WTC11 (cell line): ENCODE results near the gene USP49. TPM values are rescaled to one million over a fixed set of nuclear protein-coding genes. Genes with fewer than 3 reads are reported as not detected.

Experiments used
- ATAC-seq: fragments of 200-7000 bp; cut with Tn5 transposase; 2 replicates; pipeline ENCODE4 v1.10.0; 2021; ENCODE audit warnings: mild to moderate bottlenecking, moderate library complexity
- CTCF ChIA-PET: fragments of 300-600 bp; sonication (Branson Sonifier 250); formaldehyde crosslinking; loops from one replicate; lab custom pipeline; 2021; ENCODE audit warnings: antibody characterized with exemption; lab: Charles Lee
- POLR2A ChIA-PET: fragments of 350-600 bp; sonication (Branson Sonifier 250); formaldehyde crosslinking; loops from one replicate; lab custom pipeline; 2021; ENCODE audit warnings: antibody characterized with exemption; lab: Charles Lee
- DNase-seq: peaks from one replicate; pipeline ENCODE4 v3.0.0; 2021; ENCODE audit warnings: low spot score
- H3K27ac Mint-ChIP-seq: 2 replicates; pipeline ENCODE4 v1.8.0; 2021; ENCODE audit warnings: mixed read lengths
- H3K27me3 Mint-ChIP-seq: 2 replicates; pipeline ENCODE4 v1.8.0; 2021; ENCODE audit warnings: low read depth, mild to moderate bottlenecking, moderate library complexity, mixed read lengths
- H3K36me3 Mint-ChIP-seq: 2 replicates; pipeline ENCODE4 v1.8.0; 2021; ENCODE audit warnings: mixed read lengths
- H3K4me1 Mint-ChIP-seq: 2 replicates; pipeline ENCODE4 v1.8.0; 2022; ENCODE audit warnings: mixed read lengths
- H3K4me3 Mint-ChIP-seq: 2 replicates; pipeline ENCODE4 v1.8.0; 2021; ENCODE audit warnings: mild to moderate bottlenecking, moderate library complexity, mixed read lengths
- H3K9me3 Mint-ChIP-seq: 2 replicates; pipeline ENCODE4 v1.8.0; 2021; ENCODE audit warnings: mixed read lengths
- ATF1 ChIP-seq: sonication (generic); formaldehyde crosslinking; IDR thresholded peaks from 2 replicates; pipeline ENCODE4 v1.8.1; 2023; ENCODE audit warnings: mild to moderate bottlenecking, moderate library complexity, missing genetic modification reagents
- ETV6 ChIP-seq: sonication (generic); formaldehyde crosslinking; IDR thresholded peaks from 2 replicates; pipeline ENCODE4 v1.8.1; 2022; ENCODE audit warnings: mild to moderate bottlenecking, missing genetic modification reagents
- HMGXB4 ChIP-seq: sonication (generic); formaldehyde crosslinking; IDR thresholded peaks from 2 replicates; pipeline ENCODE4 v1.8.1; 2023; ENCODE audit warnings: mild to moderate bottlenecking, moderate library complexity, missing genetic modification reagents
- IRF1 ChIP-seq: sonication (generic); formaldehyde crosslinking; IDR thresholded peaks from 2 replicates; pipeline ENCODE4 v1.8.0; 2023; ENCODE audit warnings: missing genetic modification reagents
- JUN ChIP-seq: sonication (generic); formaldehyde crosslinking; IDR thresholded peaks from 2 replicates; pipeline ENCODE4 v1.8.0; 2023; ENCODE audit warnings: mild to moderate bottlenecking, missing genetic modification reagents
- KAT7 ChIP-seq: sonication (generic); formaldehyde crosslinking; IDR thresholded peaks from 2 replicates; pipeline ENCODE4 v1.8.1; 2023; ENCODE audit warnings: missing genetic modification reagents, mild to moderate bottlenecking, borderline replicate concordance
- NFE2L1 ChIP-seq: sonication (generic); formaldehyde crosslinking; IDR thresholded peaks from 2 replicates; pipeline ENCODE4 v1.8.1; 2023; ENCODE audit warnings: missing genetic modification reagents
- NR2C2 ChIP-seq: sonication (generic); formaldehyde crosslinking; IDR thresholded peaks from 2 replicates; pipeline ENCODE4 v1.8.0; 2022; ENCODE audit warnings: mild to moderate bottlenecking, missing genetic modification reagents
- SOX15 ChIP-seq: fragments of 250-450 bp; sonication (Bioruptor Pico); IDR thresholded peaks from 2 replicates; pipeline ENCODE4 v1.9.0; 2021; ENCODE audit warnings: mild to moderate bottlenecking
- SP1 ChIP-seq: sonication (generic); formaldehyde crosslinking; conservative IDR thresholded peaks from 2 replicates; pipeline ENCODE4 v1.8.1; 2022; ENCODE audit warnings: missing genetic modification reagents
- TCF7 ChIP-seq: sonication (generic); formaldehyde crosslinking; IDR thresholded peaks from 2 replicates; pipeline ENCODE4 v1.8.0; 2022; ENCODE audit warnings: mild to moderate bottlenecking, low read depth, missing genetic modification reagents, moderate library complexity
- TEAD1 ChIP-seq: sonication (generic); formaldehyde crosslinking; IDR thresholded peaks from 2 replicates; pipeline ENCODE4 v1.8.0; 2022; ENCODE audit warnings: mild to moderate bottlenecking, missing genetic modification reagents
- ZBTB21 ChIP-seq: sonication (generic); formaldehyde crosslinking; IDR thresholded peaks from 2 replicates; pipeline ENCODE4 v1.8.1; 2023; ENCODE audit warnings: mild to moderate bottlenecking, missing genetic modification reagents, borderline replicate concordance
- ZNF219 ChIP-seq: sonication (generic); formaldehyde crosslinking; IDR thresholded peaks from 2 replicates; pipeline ENCODE4 v1.8.0; 2023; ENCODE audit warnings: missing genetic modification reagents, mild to moderate bottlenecking, borderline replicate concordance
- total RNA-seq: library from RNA; stranded (reverse); gene quantifications from 3 replicates; pipeline ENCODE4 v1.2.3, GENCODE V29; 2021
- TF ChIP-seq, protein P1 (sequence below): sonication (generic); formaldehyde crosslinking; IDR thresholded peaks from 2 replicates; pipeline ENCODE4 v1.8.0; 2023; ENCODE audit warnings: mild to moderate bottlenecking, missing genetic modification reagents
- TF ChIP-seq, protein P2 (sequence below): fragments of 250-450 bp; sonication (Bioruptor Pico); conservative IDR thresholded peaks from 2 replicates; pipeline ENCODE4 v1.9.0; 2021; ENCODE audit warnings: mild to moderate bottlenecking
- TF ChIP-seq, protein P3 (sequence below): fragments of 250-450 bp; sonication (Bioruptor Pico); IDR thresholded peaks from 2 replicates; pipeline ENCODE4 v1.9.0; 2021; ENCODE audit warnings: mild to moderate bottlenecking
- TF ChIP-seq, protein P4 (sequence below): fragments of 250-450 bp; sonication (Bioruptor Pico); IDR thresholded peaks from 2 replicates; pipeline ENCODE4 v1.9.0; 2021; ENCODE audit warnings: moderate library complexity, mild to moderate bottlenecking, inconsistent platforms, borderline replicate concordance

Gene USP49
- total RNA-seq, 1 experiment from 2014 or later, result 18.4 TPM

GRCh38 chr6:41885930-41886329 lies 9.2 kb downstream of the USP49 start (continued):
- TF ChIP-seq HMGXB4 (CRISPR knock-in tag) (no peak), TEAD1 (CRISPR knock-in tag) (no peak), ZNF219 (no peak), SOX15 (no peak)
- TF ChIP-seq, protein P1, sequence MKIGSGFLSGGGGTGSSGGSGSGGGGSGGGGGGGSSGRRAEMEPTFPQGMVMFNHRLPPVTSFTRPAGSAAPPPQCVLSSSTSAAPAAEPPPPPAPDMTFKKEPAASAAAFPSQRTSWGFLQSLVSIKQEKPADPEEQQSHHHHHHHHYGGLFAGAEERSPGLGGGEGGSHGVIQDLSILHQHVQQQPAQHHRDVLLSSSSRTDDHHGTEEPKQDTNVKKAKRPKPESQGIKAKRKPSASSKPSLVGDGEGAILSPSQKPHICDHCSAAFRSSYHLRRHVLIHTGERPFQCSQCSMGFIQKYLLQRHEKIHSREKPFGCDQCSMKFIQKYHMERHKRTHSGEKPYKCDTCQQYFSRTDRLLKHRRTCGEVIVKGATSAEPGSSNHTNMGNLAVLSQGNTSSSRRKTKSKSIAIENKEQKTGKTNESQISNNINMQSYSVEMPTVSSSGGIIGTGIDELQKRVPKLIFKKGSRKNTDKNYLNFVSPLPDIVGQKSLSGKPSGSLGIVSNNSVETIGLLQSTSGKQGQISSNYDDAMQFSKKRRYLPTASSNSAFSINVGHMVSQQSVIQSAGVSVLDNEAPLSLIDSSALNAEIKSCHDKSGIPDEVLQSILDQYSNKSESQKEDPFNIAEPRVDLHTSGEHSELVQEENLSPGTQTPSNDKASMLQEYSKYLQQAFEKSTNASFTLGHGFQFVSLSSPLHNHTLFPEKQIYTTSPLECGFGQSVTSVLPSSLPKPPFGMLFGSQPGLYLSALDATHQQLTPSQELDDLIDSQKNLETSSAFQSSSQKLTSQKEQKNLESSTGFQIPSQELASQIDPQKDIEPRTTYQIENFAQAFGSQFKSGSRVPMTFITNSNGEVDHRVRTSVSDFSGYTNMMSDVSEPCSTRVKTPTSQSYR (CRISPR knock-in tag), result no peak
- TF ChIP-seq, protein P2, sequence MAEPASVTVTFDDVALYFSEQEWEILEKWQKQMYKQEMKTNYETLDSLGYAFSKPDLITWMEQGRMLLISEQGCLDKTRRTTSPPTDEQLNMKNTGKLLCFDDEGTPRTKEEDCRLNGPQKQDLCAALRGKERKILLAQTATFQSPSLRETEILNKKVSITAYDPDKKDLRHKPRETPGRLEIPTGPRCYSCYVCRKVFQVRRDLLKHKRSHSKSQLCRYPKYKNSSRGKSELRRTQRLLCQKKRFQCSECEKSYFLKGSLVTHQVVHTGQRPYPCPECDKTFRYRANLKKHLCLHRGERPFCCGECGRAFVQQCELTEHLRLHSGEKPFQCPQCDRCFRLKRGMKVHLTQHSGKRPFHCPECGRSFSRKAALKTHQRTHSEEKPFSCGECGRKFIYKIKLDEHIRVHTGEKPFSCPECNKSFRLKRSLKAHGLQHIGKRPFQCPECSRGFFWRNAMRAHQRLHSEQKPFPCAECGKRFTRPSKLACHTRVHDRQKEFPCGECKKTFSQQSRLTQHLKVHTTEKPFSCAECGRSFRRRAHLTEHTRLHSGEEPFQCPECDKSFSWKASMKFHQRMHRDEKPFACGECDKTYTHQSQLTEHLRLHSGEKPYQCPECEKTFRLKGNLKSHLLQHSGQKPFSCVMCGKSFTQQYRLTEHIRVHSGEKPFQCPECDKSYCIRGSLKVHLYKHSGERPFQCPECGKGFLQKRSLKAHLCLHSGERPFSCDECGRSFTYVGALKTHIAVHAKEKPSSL (CRISPR knock-in tag), result no peak
- TF ChIP-seq, protein P3, sequence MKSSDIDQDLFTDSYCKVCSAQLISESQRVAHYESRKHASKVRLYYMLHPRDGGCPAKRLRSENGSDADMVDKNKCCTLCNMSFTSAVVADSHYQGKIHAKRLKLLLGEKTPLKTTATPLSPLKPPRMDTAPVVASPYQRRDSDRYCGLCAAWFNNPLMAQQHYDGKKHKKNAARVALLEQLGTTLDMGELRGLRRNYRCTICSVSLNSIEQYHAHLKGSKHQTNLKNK, result no peak
- TF ChIP-seq, protein P4, sequence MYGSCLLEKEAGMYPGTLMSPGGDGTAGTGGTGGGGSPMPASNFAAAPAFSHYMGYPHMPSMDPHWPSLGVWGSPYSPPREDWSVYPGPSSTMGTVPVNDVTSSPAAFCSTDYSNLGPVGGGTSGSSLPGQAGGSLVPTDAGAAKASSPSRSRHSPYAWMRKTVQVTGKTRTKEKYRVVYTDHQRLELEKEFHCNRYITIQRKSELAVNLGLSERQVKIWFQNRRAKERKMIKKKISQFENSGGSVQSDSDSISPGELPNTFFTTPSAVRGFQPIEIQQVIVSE (CRISPR knock-in tag), result no peak

DNA sequence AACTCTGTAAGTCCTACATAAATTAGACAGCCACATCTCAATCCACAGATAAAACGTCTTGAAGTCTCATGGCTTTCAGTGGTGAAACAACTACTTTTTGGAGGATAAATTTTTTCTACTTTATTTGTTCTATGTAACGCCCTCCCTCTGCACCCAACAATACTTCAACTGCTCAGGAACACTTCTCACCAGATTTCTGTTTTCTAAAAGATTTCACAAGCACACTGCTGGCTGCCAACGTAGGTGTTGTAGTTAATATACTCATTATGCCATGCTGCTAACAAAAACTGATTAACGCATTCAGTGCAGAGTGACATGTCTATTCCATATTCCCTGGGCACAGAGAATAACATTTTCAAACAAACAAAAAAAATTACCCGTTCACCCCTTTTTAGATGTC lies 10.2 kb downstream of the USP49 start:
- peak overlapping the region; percentile 25; the same call in 1 of the 2 replicates for H3K27ac Mint-ChIP-seq
- H3K36me3 Mint-ChIP-seq, result no peaks in the 10 kb centered on the region
- no peaks in the 10 kb centered on the region for H3K9me3 Mint-ChIP-seq
- no peaks in the 10 kb centered on the region for H3K27me3 Mint-ChIP-seq
- H3K4me3 Mint-ChIP-seq, result no peak overlapping the region
- no peak for ATAC-seq
- TF ChIP-seq IRF1 (CRISPR knock-in tag) (no peak), TCF7 (no peak), NR2C2 (CRISPR knock-in tag) (no peak), ATF1 (CRISPR knock-in tag) (no peak), ZBTB21 (no peak), SP1 (no peak), JUN (CRISPR knock-in tag) (no peak), ETV6 (CRISPR knock-in tag) (no peak)
- CTCF ChIA-PET, result no interaction called here
- no peak for DNase-seq
- H3K4me1 Mint-ChIP-seq, result peaks cover 14% of the 10 kb centered on the region
- POLR2A ChIA-PET, result no interaction called here

DNA sequence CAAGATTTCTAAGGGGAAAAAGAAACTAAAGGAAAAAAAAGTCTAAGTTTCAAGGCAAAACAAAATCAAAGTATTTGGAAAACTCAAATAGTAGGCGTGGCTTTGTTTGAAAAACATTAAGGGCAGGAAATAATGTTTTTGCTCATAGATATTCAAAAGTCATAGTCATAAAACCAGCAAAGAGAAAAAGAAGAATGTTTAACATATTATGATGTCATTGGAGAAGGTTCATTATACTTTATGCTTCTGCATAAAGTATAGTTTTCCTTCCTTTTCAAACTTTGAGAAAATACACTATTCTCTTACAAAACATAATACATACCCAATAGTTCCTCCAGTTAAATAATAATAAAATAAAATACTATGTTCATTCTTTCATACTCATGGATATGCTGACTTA lies 13.7 kb downstream of the USP49 start:
- Mint-ChIP-seq H3K4me1 (0 out of 2 replicates have a peak, but pooled peaks cover 11% of the 10 kb centered on the region), H3K9me3 (no peaks in the 10 kb centered on the region), H3K27me3 (no peaks in the 10 kb centered on the region), H3K4me3 (no peak overlapping the region)
- ChIA-PET POLR2A (interaction anchor here (0.6 kb wide), 1 partner anchor 734 kb away, joined by 4 read pairs; no protein-coding TSS in a partner anchor), CTCF (interaction anchor here (1.0 kb wide), 1 partner anchor 95 kb away, joined by 5 read pairs; no protein-coding TSS in a partner anchor)
- no peak for ATAC-seq
- TF ChIP-seq NFE2L1 (no peak), KAT7 (no peak)
- TF ChIP-seq, all 79 proteins: peak for 0
- Mint-ChIP-seq H3K27ac (no peak overlapping the region), H3K36me3 (no peaks in the 10 kb centered on the region)
- no peak for DNase-seq
